Activated CD8-positive, alpha-beta memory T cell treated with anti-CD3 and anti-CD28 coated beads, Interleukin-2, amount 10 ng/mL, durations not matched to agents 7 days and 5 days (primary cell): ENCODE data around the gene ALDH6A1. TPM values are rescaled to one million over a fixed set of nuclear protein-coding genes. Genes with fewer than 3 reads are reported as not detected.

Experiments used
- total RNA-seq, 2 experiments: library from RNA; stranded (reverse); gene quantifications; one replicate each; pipeline ENCODE4 v1.2.3, GENCODE V29; 2021

Gene ALDH6A1
- total RNA-seq, 2 experiments from 2014 or later: 13.8 to 15.5 TPM

Other genes starting within 250 kb of the ALDH6A1 start
- 1 to 10 TPM; 1.6 to 3.5 TPM for gene PTGR2, start 232.6 kb downstream of the ALDH6A1 start, total RNA-seq
- gene ZNF410, start 197.6 kb downstream of the ALDH6A1 start, total RNA-seq: 10 to 100 TPM; 55.1 to 58.1 TPM
- 1 to 10 TPM; 1.2 to 1.8 TPM for gene FAM161B, start 134.4 kb downstream of the ALDH6A1 start, total RNA-seq
- 10 to 100 TPM; 17.7 to 18.1 TPM for gene COQ6, start 134.2 kb downstream of the ALDH6A1 start, total RNA-seq
- gene ENTPD5, start 65.2 kb downstream of the ALDH6A1 start, total RNA-seq: 10 to 100 TPM; 13.1 to 18.4 TPM
- gene BBOF1, start 65.1 kb downstream of the ALDH6A1 start, total RNA-seq: 1 to 10 TPM in 1 of 2 experiments, under 1 TPM in 1; 0.87 to 1.1 TPM
- gene LIN52, start 503 bp upstream of the ALDH6A1 start, total RNA-seq: 10 to 100 TPM; 18.3 to 20.1 TPM
- not detected for gene VSX2, start 155.0 kb upstream of the ALDH6A1 start, total RNA-seq
- gene ABCD4, start 218.5 kb upstream of the ALDH6A1 start, total RNA-seq: 10 to 100 TPM; 45.1 to 50.6 TPM